GM19468 (cell line): ENCODE results near the gene KCNMA1.

Source experiments
- ATAC-seq: cut with Tn5 transposase; IDR thresholded peaks from one replicate; pipeline ENCODE4 v1.9.1; 2021; ENCODE audit warnings: mild to moderate bottlenecking, moderate library complexity, moderate number of reproducible peaks; ENCODE audit not compliant: unreplicated experiment; ENCODE audit errors: extremely low read depth

KCNMA1 gene

GRCh38 chr10:77637532-77638320 lies at the start of gene KCNMA1:
Gene KCNMA1 (minus strand): TSS chr10:77637808.
- ATAC-seq, result no peak

GRCh38 chr10:77686650-77687417 lies 49.2 kb upstream of the KCNMA1 start:
- ATAC-seq, result no peak

GRCh38 chr10:77686096-77686495 lies 48.5 kb upstream of the KCNMA1 start:
- ATAC-seq, result no peak

- ATAC-seq, result no peak
These were observed 47.8 kb upstream of the KCNMA1 start for GRCh38 chr10:77685432-77685831.

GRCh38 chr10:77683088-77683432 lies 45.5 kb upstream of the KCNMA1 start:
- peak; percentile 40 for ATAC-seq

GRCh38 chr10:77682393-77683087 lies 44.9 kb upstream of the KCNMA1 start:
- no peak for ATAC-seq

GRCh38 chr10:77681839-77682238 lies 44.2 kb upstream of the KCNMA1 start:
- no peak for ATAC-seq

- no peak for ATAC-seq
These were observed 43.2 kb upstream of the KCNMA1 start for GRCh38 chr10:77680811-77681210.

- no peak for ATAC-seq
These were observed 42.5 kb upstream of the KCNMA1 start for GRCh38 chr10:77680065-77680464.

GRCh38 chr10:77679217-77679616 lies 41.6 kb upstream of the KCNMA1 start:
- ATAC-seq, result no peak

GRCh38 chr10:77678146-77678545 lies 40.5 kb upstream of the KCNMA1 start:
- no peak for ATAC-seq

GRCh38 chr10:77675347-77675746 lies 37.7 kb upstream of the KCNMA1 start:
- no peak for ATAC-seq

GRCh38 chr10:77673515-77674140 lies 36.0 kb upstream of the KCNMA1 start:
- no peak for ATAC-seq

GRCh38 chr10:77673101-77673500 lies 35.5 kb upstream of the KCNMA1 start:
- ATAC-seq, result no peak

- ATAC-seq, result no peak
These were observed 34.1 kb upstream of the KCNMA1 start for GRCh38 chr10:77671594-77672252.

GRCh38 chr10:77670817-77671443 lies 33.3 kb upstream of the KCNMA1 start:
- ATAC-seq, result no peak

- ATAC-seq, result no peak
These were observed 32.3 kb upstream of the KCNMA1 start for GRCh38 chr10:77669892-77670291.

GRCh38 chr10:77667426-77668324 lies 30.1 kb upstream of the KCNMA1 start:
- ATAC-seq, result peak; percentile 59

GRCh38 chr10:77666821-77667220 lies 29.2 kb upstream of the KCNMA1 start:
- no peak for ATAC-seq
